D721Med (cell line): ENCODE data around the gene SYT3.

Experiments
- DNase-seq: peaks from one replicate; pipeline ENCODE4 v3.0.0; 2011; ENCODE audit warnings: low spot score; ENCODE audit not compliant: insufficient read length
- FAIRE-seq: peaks from 2 replicates; lab custom pipeline; 2011; peaks lifted over from hg19 to GRCh38; lab: Jason Lieb, UNC
- TF ChIP-seq, protein P1 (sequence below): IDR thresholded peaks from 2 replicates; pipeline ENCODE4 v1.5.1; 2012; ENCODE audit warnings: mild to moderate bottlenecking, control low read depth; ENCODE audit not compliant: insufficient read depth; ENCODE audit errors: missing control alignments

SYT3 gene

DNA sequence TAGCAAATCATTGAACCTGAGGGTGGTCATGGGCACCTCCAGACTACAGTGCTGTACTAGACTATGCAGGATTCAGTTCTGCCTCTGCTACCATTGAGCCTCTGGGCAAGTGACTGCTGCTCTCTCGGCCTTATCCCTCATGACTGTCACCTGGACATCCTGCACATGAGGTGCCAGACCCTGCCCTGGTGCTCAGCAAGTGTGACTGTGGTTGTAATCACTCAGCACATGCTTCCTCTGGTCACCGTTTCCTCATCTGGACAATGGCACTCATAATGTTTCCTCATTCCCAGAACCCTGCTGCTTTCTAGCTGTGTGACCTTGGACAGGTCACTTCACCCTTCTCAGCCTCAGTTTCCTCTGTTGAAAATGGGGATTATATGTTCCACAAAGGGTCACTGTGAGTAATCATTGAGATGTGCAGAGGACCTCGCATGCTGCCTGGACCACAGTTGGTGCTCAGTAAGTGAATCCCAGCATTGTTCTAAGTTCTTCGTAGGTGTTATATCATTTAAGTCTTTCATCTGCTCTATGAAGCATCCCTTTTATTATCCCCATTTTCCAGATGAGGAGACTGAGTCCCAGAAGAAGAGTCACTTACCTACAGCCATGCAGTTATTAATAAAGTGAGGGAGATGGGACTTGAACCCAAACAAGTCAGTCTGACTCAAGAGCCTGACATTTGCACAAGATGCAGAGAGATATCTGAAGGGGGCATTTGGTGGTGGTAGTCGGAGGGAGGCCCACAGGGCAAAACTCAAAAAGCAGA is 3.2 kb downstream of the SYT3 start:
- TF ChIP-seq, protein P1, sequence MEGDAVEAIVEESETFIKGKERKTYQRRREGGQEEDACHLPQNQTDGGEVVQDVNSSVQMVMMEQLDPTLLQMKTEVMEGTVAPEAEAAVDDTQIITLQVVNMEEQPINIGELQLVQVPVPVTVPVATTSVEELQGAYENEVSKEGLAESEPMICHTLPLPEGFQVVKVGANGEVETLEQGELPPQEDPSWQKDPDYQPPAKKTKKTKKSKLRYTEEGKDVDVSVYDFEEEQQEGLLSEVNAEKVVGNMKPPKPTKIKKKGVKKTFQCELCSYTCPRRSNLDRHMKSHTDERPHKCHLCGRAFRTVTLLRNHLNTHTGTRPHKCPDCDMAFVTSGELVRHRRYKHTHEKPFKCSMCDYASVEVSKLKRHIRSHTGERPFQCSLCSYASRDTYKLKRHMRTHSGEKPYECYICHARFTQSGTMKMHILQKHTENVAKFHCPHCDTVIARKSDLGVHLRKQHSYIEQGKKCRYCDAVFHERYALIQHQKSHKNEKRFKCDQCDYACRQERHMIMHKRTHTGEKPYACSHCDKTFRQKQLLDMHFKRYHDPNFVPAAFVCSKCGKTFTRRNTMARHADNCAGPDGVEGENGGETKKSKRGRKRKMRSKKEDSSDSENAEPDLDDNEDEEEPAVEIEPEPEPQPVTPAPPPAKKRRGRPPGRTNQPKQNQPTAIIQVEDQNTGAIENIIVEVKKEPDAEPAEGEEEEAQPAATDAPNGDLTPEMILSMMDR: no peak
- FAIRE-seq (no peak), DNase-seq (no peak)

DNA sequence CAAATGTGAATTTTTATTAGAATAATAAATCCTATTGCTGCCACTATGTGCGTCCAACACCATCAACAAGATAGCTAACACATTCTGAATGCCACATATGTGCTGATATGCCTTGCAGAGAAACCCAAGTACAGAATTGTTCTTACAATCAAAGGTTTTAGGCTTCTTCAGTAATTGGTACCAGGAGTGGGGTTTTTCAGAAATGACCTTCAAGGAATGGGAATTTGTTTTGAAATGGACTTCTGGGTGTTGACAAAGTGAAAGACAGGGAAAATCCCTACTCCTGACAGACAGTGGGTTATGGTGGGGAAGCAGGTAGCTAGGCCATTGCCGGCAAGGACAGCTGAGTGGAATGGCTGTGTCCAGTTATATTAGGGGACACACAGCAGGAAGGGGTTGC is 5.7 kb downstream of the SYT3 start:
- FAIRE-seq: no peak
- TF ChIP-seq, protein P1: no peak
- no peak for DNase-seq

DNA sequence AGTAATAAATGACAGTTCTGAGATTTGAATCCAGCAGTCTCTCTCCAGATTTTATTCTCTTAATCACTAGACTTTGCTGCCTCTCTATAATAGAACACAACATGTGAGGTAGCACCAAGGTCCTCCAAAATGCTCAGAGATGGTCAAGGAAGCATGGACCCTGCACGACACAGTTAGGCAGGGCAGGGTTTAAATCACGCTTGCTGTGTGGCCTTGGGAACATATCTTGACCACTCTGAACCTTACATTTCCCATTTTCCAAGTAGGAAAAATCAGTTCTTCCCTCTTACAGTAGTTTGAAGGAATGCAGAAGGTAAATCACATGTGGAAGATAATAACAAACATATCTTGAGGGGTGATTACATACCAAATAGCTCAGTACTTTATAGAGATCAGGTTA is 6.3 kb downstream of the SYT3 start:
- DNase-seq (no peak), FAIRE-seq (no peak)
- TF ChIP-seq, protein P1: no peak

DNA sequence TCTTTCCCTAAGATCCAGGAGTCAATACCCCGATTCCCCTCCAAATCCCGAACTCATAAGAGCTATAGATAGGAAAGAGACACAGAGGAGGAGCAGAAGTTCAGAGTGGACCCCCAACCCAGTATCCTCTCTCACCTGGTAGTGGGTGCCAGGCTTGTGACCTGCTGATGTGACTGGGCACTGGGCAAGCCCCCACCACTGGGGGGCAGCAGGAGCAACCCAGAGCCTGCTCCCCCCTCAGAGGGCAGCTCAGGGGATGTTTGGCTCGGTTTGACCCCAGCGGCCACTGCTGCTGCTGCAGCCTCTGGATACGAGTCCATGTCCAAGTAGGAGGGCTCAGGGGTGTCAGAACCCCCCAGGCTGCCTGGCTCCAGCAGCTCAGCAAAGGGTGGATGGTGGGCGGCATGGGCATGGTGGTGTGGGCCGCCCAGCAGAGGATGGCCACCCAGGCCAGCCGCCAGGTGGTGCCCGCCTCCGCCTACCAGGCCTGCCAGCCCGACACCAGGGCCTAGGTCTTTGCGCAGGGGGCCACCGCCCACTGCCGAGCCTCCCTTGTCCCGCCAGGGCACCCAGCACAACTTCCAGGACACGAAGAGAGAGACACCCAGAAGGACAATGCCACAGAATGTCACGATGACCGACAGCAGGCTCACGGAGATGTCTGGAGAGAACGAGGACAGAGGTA is 7.4 kb downstream of the SYT3 start:
- FAIRE-seq (no peak), DNase-seq (no peak)
- TF ChIP-seq, protein P1: no peak

DNA sequence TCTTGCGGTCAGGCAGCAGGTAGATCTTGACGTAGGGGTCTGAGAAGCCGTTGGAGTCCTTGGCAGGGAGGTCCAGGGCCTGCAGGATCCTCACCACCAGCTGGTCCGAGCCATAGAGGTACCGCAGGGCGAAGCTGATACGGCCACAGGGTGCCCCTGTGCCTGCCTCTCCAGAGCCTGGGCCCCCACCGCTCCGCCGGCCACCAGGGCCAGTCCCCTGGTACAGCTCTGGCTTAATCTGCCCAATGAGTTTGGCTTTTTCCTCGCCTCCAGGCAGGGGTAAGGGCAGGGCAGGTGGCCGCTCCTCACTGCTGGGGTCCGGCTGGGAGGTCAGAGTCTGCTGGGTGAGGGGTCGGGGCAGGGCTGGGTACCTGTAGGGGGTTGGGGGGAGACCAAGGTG is 9.9 kb downstream of the SYT3 start:
- TF ChIP-seq, protein P1: no peak
- FAIRE-seq: no peak
- no peak for DNase-seq

DNA sequence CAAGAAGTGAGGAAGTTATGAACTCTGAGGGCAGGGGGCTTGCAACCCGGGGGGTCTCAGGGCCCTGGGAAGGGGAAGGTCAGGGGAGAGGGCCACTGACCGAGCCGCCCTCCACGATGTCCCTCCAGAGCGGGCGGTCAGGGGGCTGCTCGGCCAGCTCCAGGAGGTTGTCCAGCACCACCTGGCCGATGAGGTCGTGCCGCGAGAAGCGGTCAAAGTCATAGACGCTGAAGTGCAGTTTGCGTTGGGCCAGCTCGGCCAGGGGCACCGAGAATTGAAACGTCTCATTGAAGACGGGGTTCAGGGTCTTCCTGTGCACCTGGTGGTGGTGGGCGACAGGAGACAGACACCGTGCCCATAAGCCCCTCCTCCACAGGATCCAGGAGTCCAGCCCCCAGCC is 10.5 kb downstream of the SYT3 start:
- no peak for DNase-seq
- FAIRE-seq: no peak
- TF ChIP-seq, protein P1: no peak

DNA sequence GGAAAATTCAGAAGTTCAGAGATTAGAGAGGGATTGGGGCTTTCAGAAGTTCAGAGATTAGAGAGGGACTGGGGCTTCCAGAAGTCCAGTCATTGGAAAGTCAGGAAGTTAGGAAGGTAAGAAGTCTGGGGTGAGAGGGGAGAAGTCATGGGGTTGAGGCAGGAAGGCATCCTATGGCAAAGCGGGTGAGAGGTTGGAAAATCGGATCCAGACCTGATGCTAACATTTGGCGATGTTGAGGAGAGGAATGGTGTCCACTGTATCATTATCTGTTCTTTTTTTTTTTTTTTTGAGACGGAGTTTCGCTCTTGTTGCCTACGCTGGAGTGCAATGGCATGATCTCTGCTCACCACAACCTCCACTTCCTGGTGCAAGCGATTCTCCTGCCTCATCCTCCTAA is 11.1 kb downstream of the SYT3 start:
- TF ChIP-seq, protein P1: no peak
- DNase-seq (no peak), FAIRE-seq (no peak)
